ENCODE measurements around the gene TCF15.

GRCh38 chr20:638579-638978 is 28.5 kb upstream of the TCF15 start:
- TF ChIP-seq POLR2AphosphoS5 (IDR thresholded peaks at IDR 0.05; ENCODE audit: insufficient read depth in 1 of 2, low read depth in 1 of 2), result no peak
- no peak for TF ChIP-seq POLR2A (IDR thresholded peaks at IDR 0.05)
- no peak for TF ChIP-seq CTCF (IDR thresholded peaks at IDR 0.05)
